GM18867 (cell line): ENCODE results near the gene WASF1.
"Not testable (repeated sequence)": the region's sequence is repeated elsewhere in the genome, so short reads cannot be mapped to it uniquely, and the experiment has no call there.

Experiments
- ATAC-seq: cut with Tn5 transposase; IDR thresholded peaks from one replicate; pipeline ENCODE4 v1.9.1; 2021; ENCODE audit warnings: mild to moderate bottlenecking, moderate library complexity; ENCODE audit not compliant: unreplicated experiment

WASF1 gene

DNA sequence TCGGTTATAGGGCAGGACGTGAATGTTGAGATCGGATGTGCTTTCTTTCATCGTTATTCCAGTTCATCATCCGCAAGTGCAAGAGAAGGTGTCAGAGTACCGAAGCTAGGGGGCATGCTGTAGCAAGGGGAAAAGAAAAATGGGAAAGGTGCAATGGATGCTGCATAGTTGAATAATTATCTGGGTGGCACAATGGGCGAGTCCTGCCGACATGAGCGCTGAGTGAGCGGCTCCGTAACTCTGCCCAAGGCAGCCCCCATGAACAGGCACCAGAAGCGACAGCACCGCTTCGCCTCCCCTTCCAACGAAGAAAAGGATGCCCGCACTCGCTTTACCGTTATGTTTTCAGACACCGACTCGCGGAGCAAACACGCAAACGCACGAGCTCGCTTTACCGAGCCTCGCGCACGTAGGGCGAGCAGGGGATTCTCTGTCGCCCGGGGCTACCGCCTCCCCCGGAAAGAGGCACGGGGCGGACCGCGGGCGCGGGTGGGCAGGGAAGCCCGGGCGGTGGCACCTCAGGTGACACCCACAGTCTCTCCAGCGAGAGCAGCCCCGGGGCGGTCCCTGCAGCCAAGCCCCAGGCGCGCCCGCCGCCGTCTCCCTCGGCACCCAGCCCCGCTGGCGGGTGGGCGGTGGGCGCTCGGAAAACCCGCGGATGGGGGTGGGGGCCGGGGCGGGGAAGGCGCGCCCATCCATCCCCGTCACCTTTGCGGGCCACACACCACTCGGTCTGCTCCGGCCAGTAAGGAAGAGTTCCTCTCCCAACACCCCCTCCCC is 654 bp downstream of the WASF1 start:
- peak; percentile 25 for ATAC-seq

GRCh38 chr6:110173506-110174132 is 5.9 kb downstream of the WASF1 start:
- ATAC-seq = no peak

DNA sequence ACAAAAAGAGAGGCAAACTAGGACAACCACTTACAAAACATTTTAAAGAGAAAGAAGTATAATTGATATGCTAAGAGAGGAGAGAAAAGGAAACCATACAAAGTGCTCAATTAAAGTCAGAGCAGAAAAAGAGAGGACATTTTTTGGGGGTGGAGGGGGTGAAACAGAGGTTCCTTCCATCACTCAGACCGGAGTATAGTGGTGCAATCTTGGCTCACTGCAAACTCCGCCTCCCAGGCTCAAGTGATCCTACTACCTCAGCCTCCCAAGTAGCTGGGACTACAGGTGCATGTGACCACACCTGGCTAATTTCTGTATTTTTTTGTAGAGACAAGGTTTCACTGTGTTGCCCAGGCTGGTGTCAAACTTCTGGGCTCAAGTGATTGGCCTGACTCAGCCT is 9.4 kb downstream of the WASF1 start:
- ATAC-seq = no peak

- ATAC-seq = no peak
Observed at GRCh38 chr6:110158479-110158878, 21.0 kb downstream of the WASF1 start.

- no peak for ATAC-seq
Observed at GRCh38 chr6:110147870-110148269, 31.6 kb downstream of the WASF1 start.

- ATAC-seq = no peak
Observed at GRCh38 chr6:110140650-110141049, 38.8 kb downstream of the WASF1 start.

GRCh38 chr6:110139052-110139451 is 40.4 kb downstream of the WASF1 start:
- no peak for ATAC-seq

DNA sequence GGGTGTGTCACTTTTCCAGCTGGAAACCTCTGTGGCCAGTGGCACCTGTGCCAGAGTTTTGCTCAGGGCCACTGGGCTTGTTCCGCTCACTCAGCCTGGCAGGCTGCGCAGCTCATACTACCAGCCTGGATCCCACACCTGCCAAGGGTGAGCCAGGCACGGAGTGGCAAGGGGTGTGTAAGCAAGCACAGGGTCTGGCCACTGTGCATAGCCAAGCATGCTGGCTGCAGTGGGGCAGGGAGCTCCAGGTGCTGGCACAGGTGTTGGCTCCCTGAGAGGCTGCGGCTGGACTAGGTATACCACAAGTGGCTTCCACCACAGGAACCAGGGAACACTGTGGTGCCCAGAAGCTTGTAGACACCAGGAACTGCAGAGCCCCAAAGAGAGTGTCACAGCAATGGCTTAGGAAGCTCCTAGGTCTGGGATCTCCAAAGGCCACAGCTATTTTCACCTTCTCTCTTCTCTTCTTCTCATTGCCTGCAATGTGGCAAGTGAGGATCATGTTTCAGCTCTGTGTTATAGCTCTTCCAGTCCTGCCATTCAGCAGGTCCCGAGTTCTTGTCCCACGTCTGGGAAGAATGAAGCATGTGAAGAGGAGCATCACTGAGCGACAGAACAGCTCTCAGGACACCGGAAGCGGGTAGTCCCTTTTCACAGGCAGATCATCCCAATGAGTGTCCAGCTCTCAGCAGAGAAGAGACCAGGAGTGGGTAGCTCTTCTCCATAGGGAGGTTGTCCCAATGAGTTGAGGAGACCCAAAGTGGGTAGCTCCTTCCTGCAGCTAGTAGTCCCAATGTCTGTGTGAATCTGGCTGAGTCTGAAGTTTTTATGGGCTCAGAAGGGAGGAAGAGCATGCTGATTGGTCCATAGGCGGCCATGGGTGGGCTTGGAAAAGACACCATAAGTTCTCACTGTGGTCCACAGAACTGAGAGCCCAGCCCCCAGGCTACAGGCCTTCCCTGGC is 41.3 kb downstream of the WASF1 start:
- ATAC-seq = no peak

DNA sequence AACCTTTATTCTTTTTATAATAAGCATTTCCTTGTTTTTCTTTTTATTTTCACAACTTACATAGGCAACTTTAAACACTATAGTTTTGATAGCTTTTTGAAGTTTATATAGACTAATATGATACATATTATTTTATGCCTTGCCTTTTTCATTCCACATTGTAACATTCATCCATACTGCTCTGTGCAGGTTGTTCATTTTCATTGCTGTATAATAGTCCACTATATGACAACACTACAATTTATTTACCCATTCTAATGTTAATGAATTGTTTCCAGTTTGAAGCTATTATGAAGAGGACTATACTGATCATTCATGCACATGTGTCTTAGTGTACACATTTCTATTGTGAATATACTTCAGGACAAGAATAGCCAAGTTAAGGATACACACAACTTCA is 49.1 kb downstream of the WASF1 start:
- ATAC-seq = no peak

DNA sequence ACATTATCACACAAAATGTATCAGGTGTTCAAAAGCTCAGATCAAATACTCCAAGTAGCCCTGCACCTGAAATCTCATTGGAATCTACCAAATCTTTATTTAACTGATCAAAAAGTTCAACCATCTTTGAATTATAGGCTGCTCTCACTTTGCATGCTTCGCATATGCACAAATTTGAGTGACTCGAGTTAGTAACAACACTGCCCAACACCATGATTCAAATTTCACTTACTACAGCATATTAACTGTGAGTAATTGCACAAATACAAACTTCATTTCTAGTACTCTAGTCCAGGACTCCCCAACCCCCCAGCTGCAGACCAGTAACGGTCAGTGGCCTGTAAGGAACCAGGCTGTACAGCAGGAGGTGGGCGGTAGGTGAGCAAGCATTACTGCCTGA is 51.1 kb downstream of the WASF1 start:
- ATAC-seq = no peak

GRCh38 chr6:110125361-110125760 is 54.1 kb downstream of the WASF1 start:
- ATAC-seq = no peak

DNA sequence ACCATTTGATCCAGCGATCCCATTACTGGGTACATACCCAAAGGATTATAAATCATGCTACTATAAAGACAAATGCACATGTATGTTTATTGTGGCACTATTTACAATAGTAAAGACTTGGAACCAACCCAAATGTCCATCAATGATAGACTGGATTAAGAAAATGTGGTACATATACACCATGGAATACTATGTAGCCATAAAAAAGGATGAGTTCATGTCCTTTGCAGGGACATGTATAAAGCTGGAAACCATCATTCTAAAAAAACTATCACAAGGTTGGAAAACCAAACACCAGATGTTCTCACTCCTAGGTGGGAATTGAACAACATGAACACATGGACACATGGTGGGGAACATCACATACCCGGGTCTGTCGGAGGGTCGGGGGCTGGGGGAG is 57.8 kb downstream of the WASF1 start:
- not testable (repeated sequence) for ATAC-seq

DNA sequence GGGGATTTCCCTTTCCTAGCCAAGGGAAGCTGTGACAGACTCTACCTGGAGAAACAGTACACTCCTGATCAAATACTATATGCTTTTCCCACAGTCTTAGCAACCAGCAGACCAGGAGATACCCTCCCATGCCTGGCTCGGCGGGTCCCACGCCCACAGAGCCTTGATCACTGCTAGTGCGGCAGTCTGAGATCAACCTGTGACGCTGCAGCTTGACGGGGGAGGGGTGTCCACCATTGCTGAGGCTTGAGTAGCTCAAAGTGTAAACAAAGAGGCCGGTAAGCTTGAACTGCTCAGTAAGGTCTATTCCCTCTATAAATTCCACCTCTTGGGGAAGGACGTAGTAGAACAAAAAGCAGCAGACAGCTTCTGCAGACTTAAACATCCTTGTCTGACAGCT is 63.2 kb downstream of the WASF1 start:
- ATAC-seq = no peak

DNA sequence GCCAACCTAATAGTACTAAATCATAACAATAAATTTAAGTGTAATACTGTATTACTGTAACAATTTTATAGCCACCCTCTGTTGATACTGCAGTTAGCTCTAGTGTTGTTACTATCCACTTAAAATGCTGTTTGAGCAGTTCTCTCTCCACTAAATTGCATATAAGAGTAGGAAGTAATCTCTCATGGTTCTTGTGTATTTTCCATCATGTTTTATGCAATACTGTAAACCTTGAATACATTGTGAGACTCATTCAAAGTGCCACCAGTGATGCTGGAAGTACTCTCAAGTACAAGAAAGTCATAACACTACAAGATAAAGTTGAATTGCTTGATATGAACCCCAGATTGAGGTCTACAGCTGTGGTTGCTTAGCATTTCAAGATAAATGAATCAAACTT is 65.5 kb downstream of the WASF1 start:
- ATAC-seq = no peak

DNA sequence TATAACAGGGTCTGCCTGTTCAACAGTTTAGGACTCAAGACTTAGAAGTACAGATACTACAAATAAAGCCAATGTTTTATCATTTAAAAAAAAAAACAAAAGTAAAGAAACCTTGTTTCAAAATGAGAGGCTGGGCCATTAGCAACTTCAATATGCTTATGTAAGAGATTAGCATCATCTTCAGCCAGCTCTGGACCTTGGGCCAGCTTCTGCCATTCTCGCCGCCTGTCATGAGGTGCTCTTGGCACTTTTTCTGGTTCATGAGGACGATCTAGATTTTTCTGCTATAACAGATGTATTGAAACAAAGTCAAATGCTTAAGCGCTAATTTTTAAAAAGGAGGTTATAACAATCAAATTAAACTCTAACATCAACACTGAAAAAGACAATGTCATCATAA is 74.2 kb downstream of the WASF1 start:
- no peak for ATAC-seq

DNA sequence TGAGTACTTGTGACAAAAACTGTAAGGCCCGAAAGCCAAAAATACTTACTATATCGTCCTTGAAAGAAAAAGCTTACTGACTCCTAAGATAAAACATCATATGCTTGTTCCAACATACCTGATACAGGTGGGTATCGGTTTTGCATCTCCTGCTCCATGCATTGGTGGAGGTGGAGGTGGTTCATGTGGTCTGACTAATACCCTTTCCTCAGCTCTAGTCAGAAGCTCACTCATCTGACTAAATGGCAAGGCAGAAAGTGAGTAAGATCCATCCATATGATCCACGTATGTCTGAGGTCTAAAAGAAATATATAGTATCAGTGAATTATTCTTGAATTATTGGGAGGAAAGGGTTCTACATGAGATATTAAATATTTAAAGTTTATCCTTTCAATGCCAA is 76.2 kb downstream of the WASF1 start:
- ATAC-seq = no peak

GRCh38 chr6:110102411-110102810 is 77.1 kb downstream of the WASF1 start:
- no peak for ATAC-seq

- no peak for ATAC-seq
Observed at GRCh38 chr6:110101885-110102284, 77.6 kb downstream of the WASF1 start.

DNA sequence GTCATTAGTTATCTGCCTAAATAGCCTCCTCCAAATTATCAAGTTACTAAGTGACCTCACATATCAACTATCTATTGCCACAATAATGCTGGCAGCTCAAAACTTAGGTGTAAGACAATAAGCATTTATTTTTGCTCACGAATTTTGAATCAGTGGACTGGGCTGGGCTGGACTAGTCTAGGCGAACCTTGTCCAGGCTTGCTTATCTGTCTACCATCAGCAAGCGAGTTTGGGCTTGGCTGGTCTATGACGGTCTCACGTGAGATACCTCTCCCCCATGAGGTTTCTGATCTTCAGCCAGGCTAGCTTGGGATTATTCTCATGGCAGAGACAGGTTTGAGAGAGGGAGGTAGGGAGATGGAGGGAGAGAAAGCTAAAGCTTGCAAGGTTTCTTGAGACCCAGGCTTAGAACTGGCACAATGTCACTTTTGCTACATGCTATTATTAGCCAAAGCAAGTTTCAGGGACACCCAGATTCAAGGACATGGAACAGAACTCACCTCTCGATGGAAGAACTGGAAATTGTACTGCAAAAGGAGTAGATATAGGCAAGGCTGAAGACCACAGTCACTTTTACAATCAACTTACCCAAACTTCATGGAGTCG is 80.9 kb downstream of the WASF1 start:
- no peak for ATAC-seq

DNA sequence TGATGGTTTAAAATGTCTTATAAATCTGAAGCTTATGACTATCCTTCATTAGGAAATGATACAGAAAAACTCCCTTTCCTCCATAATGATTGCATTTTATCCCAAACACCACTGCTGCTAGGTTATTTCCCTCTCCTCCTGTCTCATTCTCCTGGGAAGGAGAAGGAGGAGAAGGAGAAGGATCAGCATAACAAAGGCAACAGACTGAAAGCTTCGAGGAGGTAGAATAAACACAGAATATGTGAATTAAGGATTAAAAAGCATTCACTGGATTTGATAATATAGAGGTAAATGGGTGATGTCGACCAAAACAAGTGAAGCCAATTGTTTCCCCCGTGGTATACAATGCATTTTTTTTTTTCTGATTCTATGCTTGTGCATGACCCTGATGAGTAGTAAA is 82.0 kb downstream of the WASF1 start:
- no peak for ATAC-seq

GRCh38 chr6:110095935-110096334 is 83.5 kb downstream of the WASF1 start:
- no peak for ATAC-seq
